CD4-positive, alpha-beta memory T cell (primary cell): ENCODE results near the gene FRMD5. TPM values are rescaled to one million over a fixed set of nuclear protein-coding genes. Genes with fewer than 3 reads are reported as not detected.

ENCODE experiments used
- CTCF ChIA-PET: fragments of 350-600 bp; sonication (Branson Sonifier 250); formaldehyde crosslinking; loops from one replicate; lab custom pipeline; 2021; ENCODE audit warnings: inconsistent platforms; ENCODE audit not compliant: partially characterized antibody; lab: Charles Lee
- POLR2A ChIA-PET: fragments of 350-600 bp; sonication (Branson Sonifier 250); formaldehyde crosslinking; loops from one replicate; lab custom pipeline; 2021; ENCODE audit not compliant: partially characterized antibody; lab: Charles Lee
- DNase-seq, 5 donors: peaks; one replicate each; pipeline versions ENCODE4 v3.0.0 to v3.0.0-alpha.2; 2020 to 2022; ENCODE audit warnings: mixed read lengths in 1 of 5
- H3K27ac ChIP-seq: one replicate; pipeline ENCODE4 v1.7.0; 2013; ENCODE audit warnings: low read depth, low read length
- H3K27me3 ChIP-seq: 2 replicates; pipeline ENCODE4 v1.7.0; 2013; ENCODE audit warnings: mild to moderate bottlenecking, low read length, moderate library complexity; ENCODE audit not compliant: insufficient read depth
- H3K36me3 ChIP-seq: 2 replicates; pipeline ENCODE4 v1.7.0; 2013; ENCODE audit warnings: mild to moderate bottlenecking, low read length, moderate library complexity; ENCODE audit not compliant: insufficient read depth
- H3K4me1 ChIP-seq: 2 replicates; pipeline ENCODE4 v1.7.0; 2013; ENCODE audit warnings: mild to moderate bottlenecking, low read length, moderate library complexity; ENCODE audit not compliant: insufficient read depth
- H3K4me3 ChIP-seq, 2 donors: one replicate each; pipeline ENCODE4 v1.7.0; 2013; ENCODE audit warnings: low read length in 2 of 2, mild to moderate bottlenecking in 1 of 2
- H3K9me3 ChIP-seq, 2 donors: one replicate each; pipeline ENCODE4 v1.7.0; 2013; ENCODE audit warnings: low read length in 2 of 2, control low read depth in 1 of 2; ENCODE audit not compliant: control insufficient read depth in 1 of 2
- H3K27ac Mint-ChIP-seq, 7 donors: one replicate each; pipeline ENCODE4 v1.8.0; 2020 to 2021; ENCODE audit warnings: mixed read lengths in 7 of 7, mild to moderate bottlenecking in 6 of 7, inconsistent platforms in 3 of 7, moderate library complexity in 3 of 7
- H3K27me3 Mint-ChIP-seq, 2 donors: one replicate each; pipeline ENCODE4 v1.8.0; 2020 to 2021; ENCODE audit warnings: mixed read lengths in 2 of 2
- H3K36me3 Mint-ChIP-seq, 2 donors: one replicate each; pipeline ENCODE4 v1.8.0; 2020 to 2021; ENCODE audit warnings: mixed read lengths in 2 of 2, inconsistent platforms in 1 of 2, mild to moderate bottlenecking in 1 of 2
- H3K4me1 Mint-ChIP-seq, 4 donors: one replicate each; pipeline ENCODE4 v1.8.0; 2020 to 2021; ENCODE audit warnings: mixed read lengths in 4 of 4, mild to moderate bottlenecking in 1 of 4
- H3K4me3 Mint-ChIP-seq, 8 donors: one replicate each; pipeline ENCODE4 v1.8.0; 2020 to 2021; ENCODE audit warnings: mixed read lengths in 8 of 8, mild to moderate bottlenecking in 7 of 8, moderate library complexity in 6 of 8, inconsistent platforms in 3 of 8
- H3K9me3 Mint-ChIP-seq, 8 donors: one replicate each; pipeline ENCODE4 v1.8.0; 2020 to 2021; ENCODE audit warnings: mixed read lengths in 8 of 8, mild to moderate bottlenecking in 5 of 8, inconsistent platforms in 3 of 8, moderate library complexity in 1 of 8
- intact Hi-C: fragments of 100-400 bp; cut with micrococcal nuclease; formaldehyde crosslinking; loops from one replicate; pipeline ENCODE4 v1.15.1; 2023
- polyA plus RNA-seq, 2 donors: library from polyadenylated mRNA; unstranded; fragments of 300-500 nt; fragmentation: Illumina TruSeq; gene quantifications; one replicate each; pipeline ENCODE4 v1.2.3, GENCODE V29; 2021
- total RNA-seq, 2 experiments: library from RNA; stranded (reverse); gene quantifications; one replicate each; pipeline ENCODE4 v1.2.3, GENCODE V29; 2021

Gene FRMD5
- total and polyA plus RNA-seq, 4 experiments from 2014 or later = 0.08 to 0.47 TPM; not detected in 2

DNA sequence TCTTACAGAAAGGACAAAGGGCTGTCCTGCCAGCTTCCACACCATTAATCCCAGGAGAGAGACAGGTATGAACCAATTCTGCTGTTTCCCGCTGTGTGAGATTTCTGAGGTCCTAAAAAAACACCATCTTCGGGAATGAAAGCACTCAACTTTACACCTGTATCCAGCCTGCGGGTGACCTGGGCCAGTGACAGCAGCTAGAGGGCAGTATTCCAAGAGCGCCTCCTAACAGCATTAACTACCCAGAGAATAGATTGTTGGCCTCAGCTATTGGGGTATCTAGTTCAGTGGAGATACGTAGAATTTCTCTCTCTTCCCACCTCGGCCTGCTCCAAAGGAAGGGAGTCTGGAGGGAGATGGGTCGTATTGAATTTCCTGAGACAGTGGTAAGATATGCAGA lies 313.1 kb downstream of the FRMD5 start:
- no peaks in the 10 kb centered on the region for H3K27me3 Mint-ChIP-seq
- CTCF ChIA-PET = interaction anchor here (0.8 to 2.0 kb wide), 3 partner anchors 8 to 13 kb away, joined by 4 to 7 read pairs (median 5); no protein-coding TSS in a partner anchor

DNA sequence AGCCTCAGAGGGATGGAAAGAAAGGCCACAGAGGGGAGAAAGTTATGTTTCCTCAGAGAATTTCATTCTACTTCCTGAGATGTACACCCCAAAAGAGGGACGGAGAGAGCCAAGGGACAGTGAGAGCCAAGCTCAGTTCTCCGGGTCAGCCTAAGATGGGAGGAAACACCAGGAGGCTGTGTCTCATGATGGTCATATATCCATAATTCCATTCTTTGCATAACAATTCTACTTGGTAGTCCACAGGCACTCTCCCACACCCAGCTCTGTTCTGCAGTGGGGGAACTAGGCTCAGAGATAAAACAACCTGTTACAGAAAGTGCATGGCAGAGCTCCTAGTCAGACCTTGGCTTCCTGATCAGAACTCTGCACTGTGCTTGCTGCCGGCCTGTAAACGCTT lies 313.8 kb downstream of the FRMD5 start:
- no peaks in the 10 kb centered on the region for H3K27me3 Mint-ChIP-seq
- H3K36me3 Mint-ChIP-seq = peaks cover 4 to 9% of the 10 kb centered on the region in 2 donors
- DNase-seq = no peak
- Histone ChIP-seq H3K9me3 (no peaks in the 10 kb centered on the region), H3K4me3 (no peak overlapping the region), H3K27me3 (no peaks in the 10 kb centered on the region), H3K4me1 (no peaks in the 10 kb centered on the region), H3K36me3 (no peaks in the 10 kb centered on the region), H3K27ac (no peak overlapping the region)
- no peaks in the 10 kb centered on the region for H3K4me1 Mint-ChIP-seq
- no peaks in the 10 kb centered on the region for H3K9me3 Mint-ChIP-seq
- intact Hi-C loops = no loop called here
- ChIA-PET CTCF (interaction anchor here (1.1 to 2.0 kb wide), 2 partner anchors 9 to 18 kb away, joined by 3 to 5 read pairs; no protein-coding TSS in a partner anchor), POLR2A (no interaction called here)
- H3K27ac Mint-ChIP-seq = peak overlapping the region in 1 of 7 donors; percentile 43
- no peak overlapping the region for H3K4me3 Mint-ChIP-seq

More for the DNA sequence above, 313.1 kb downstream of the FRMD5 start:
- intact Hi-C loops = no loop called here
- Histone ChIP-seq H3K27ac (no peak overlapping the region), H3K27me3 (no peaks in the 10 kb centered on the region), H3K9me3 (no peaks in the 10 kb centered on the region), H3K4me1 (no peaks in the 10 kb centered on the region), H3K36me3 (no peaks in the 10 kb centered on the region), H3K4me3 (no peak overlapping the region)
- no peak overlapping the region for H3K27ac Mint-ChIP-seq
- no peaks in the 10 kb centered on the region for H3K4me1 Mint-ChIP-seq
- H3K4me3 Mint-ChIP-seq = no peak overlapping the region
- DNase-seq = no peak
- no peaks in the 10 kb centered on the region for H3K9me3 Mint-ChIP-seq
- POLR2A ChIA-PET = no interaction called here
- H3K36me3 Mint-ChIP-seq = peaks cover 4% of the 10 kb centered on the region in 2 donors

DNA sequence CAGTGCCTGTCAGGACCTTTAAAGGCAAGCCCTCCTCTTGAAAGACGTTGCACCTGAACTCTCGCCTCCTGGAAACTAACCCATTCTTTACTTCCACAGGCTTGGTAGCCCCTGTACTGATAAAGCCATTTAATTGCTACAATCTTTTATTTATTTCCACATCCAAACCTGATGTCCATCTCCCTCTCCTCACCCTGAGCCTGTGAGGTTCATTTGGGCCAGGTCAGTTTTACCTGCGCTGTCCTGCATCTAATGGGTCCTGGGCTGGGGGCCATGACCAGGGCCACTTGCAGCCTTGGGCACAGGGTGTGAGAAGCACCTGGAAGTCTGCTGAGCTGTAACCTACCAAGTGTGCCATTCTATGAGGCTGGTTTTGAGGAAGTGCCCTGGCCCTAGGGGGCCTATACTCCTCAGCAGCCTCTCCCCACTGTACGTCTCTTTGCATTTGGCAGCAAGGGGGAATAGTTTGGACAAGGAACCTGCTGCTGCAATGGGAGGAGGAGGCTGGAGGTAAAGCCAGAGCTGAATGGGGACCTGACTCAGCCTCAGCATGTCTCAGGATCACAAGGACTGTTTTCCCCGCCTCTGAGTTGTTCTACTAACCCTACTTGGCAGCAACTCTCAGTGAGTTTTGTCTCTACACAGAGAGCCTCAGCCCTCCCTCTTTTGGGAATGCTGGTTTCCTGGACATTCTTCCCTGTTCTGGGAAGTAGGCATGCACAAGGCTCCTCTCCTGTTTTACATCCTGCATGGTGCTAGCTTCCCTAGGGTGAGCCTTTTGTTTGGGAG lies 314.5 kb downstream of the FRMD5 start:
- Histone ChIP-seq H3K27ac (no peak overlapping the region), H3K4me3 (no peak overlapping the region), H3K27me3 (no peaks in the 10 kb centered on the region), H3K9me3 (no peaks in the 10 kb centered on the region), H3K36me3 (no peaks in the 10 kb centered on the region), H3K4me1 (no peaks in the 10 kb centered on the region)
- intact Hi-C loops = no loop called here
- Mint-ChIP-seq H3K4me1 (no peaks in the 10 kb centered on the region), H3K27me3 (no peaks in the 10 kb centered on the region), H3K36me3 (peaks cover 4 to 9% of the 10 kb centered on the region in 2 donors), H3K9me3 (no peaks in the 10 kb centered on the region), H3K4me3 (no peak overlapping the region), H3K27ac (peak overlapping the region in 1 of 7 donors; percentile 74)
- ChIA-PET POLR2A (no interaction called here), CTCF (interaction anchor here (1.1 to 3.2 kb wide), 3 partner anchors 10 to 18 kb away, joined by 3 to 11 read pairs (median 5); no protein-coding TSS in a partner anchor)
- DNase-seq = no peak

DNA sequence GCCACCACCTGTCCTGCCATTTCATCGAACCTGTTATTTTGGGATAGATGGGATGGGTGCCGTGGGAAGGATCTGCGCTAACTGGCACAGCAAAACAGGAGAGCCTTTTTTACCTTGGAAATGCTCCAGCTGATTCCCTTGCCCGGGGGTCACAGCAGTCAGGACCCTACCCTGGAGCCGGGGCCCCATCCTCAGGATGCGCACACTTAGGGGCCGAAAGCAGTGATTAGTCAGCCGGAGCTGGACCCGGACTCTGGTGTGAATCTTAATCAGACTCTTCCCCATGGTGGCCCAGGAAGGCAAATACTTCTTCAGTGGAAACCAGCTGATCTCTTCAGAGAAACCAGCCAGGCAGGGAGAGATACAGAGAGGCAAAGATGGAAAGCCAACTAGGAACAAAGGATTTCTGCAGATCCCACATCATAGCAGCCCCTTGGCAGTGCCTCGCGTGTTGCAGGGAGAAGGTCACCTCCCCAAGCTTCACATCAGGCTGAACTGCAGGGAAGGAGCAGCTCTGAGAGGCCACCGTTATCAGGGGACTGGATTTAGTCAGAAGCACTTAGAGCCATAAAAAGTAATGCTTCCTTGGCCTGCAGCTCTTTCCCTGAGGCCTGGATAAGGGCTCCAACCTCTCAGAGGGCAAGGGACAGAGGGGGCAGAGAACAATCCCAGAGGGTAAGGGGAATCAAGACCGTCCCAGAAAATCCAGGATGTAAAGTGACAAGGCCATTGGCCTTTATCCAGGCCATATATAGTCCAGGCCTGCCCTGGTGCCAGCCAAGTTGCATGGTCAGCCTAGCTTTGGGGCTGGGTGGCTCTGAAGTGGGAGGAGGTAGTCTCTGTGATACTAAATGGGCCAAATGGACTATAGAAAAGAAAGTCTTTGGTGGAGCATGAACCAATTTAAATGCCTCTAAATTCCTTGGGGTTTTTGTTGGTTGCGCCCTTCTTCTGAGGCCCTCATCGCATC lies 315.4 kb downstream of the FRMD5 start:
- Mint-ChIP-seq H3K9me3 (no peaks in the 10 kb centered on the region), H3K27me3 (no peaks in the 10 kb centered on the region), H3K4me1 (no peaks in the 10 kb centered on the region), H3K4me3 (no peak overlapping the region), H3K27ac (no peak overlapping the region), H3K36me3 (peaks cover 6 to 9% of the 10 kb centered on the region in 2 donors)
- DNase-seq = no peak
- Histone ChIP-seq H3K4me1 (no peaks in the 10 kb centered on the region), H3K36me3 (no peaks in the 10 kb centered on the region), H3K27me3 (no peaks in the 10 kb centered on the region), H3K9me3 (no peaks in the 10 kb centered on the region), H3K4me3 (no peak overlapping the region), H3K27ac (no peak overlapping the region)
- intact Hi-C loops = no loop called here
- ChIA-PET POLR2A (no interaction called here), CTCF (interaction anchor here (3.2 kb wide), 1 partner anchor 11 kb away, joined by 11 read pairs; no protein-coding TSS in a partner anchor)

GRCh38 chr15:43878446-43878845 lies 316.6 kb downstream of the FRMD5 start:
- Histone ChIP-seq H3K4me1 (no peaks in the 10 kb centered on the region), H3K9me3 (no peaks in the 10 kb centered on the region), H3K27ac (no peak overlapping the region), H3K4me3 (no peak overlapping the region), H3K36me3 (no peaks in the 10 kb centered on the region), H3K27me3 (no peaks in the 10 kb centered on the region)
- no peak overlapping the region for H3K27ac Mint-ChIP-seq
- H3K27me3 Mint-ChIP-seq = no peaks in the 10 kb centered on the region
- no peaks in the 10 kb centered on the region for H3K9me3 Mint-ChIP-seq
- ChIA-PET CTCF (interaction anchor here (3.2 kb wide), 1 partner anchor 9 kb away, joined by 11 read pairs; no protein-coding TSS in a partner anchor), POLR2A (no interaction called here)
- H3K4me1 Mint-ChIP-seq = no peaks in the 10 kb centered on the region
- peaks cover 9 to 13% of the 10 kb centered on the region in 2 donors for H3K36me3 Mint-ChIP-seq
- intact Hi-C loops = no loop called here
- H3K4me3 Mint-ChIP-seq = no peak overlapping the region
- DNase-seq = no peak

DNA sequence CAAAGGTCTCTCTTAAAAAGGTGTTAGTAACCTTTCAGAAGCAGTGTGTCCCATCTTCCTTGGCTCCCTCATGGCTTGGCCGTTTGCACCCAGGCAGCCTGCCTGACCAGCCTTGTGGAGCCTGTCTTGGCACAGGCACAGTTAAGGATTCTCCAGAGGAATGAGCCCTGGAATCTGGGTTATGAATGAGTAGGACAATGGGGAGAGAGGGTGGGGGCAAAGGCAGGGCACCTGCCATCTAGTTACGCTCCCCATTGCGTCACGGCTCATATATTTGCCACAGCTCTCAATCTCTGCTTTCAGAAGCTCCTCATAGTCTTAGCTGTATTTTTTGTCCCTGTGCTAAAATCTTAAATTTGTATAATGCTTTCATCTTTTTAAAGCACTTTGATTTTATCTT lies 317.7 kb downstream of the FRMD5 start:
- Mint-ChIP-seq H3K36me3 (peaks cover 9 to 16% of the 10 kb centered on the region in 2 donors), H3K4me3 (no peak overlapping the region), H3K27ac (no peak overlapping the region), H3K27me3 (no peaks in the 10 kb centered on the region), H3K9me3 (no peaks in the 10 kb centered on the region), H3K4me1 (peaks cover 0 to under 1% (median 0%) of the 10 kb centered on the region in 4 donors)
- H3K9me3 ChIP-seq = no peaks in the 10 kb centered on the region
- POLR2A ChIA-PET = no interaction called here
- no peaks in the 10 kb centered on the region for H3K4me1 ChIP-seq
- DNase-seq = no peak
- H3K27ac ChIP-seq = no peak overlapping the region
- H3K27me3 ChIP-seq = no peaks in the 10 kb centered on the region
- CTCF ChIA-PET = interaction anchor here (3.2 kb wide), 1 partner anchor 8 kb away, joined by 11 read pairs; no protein-coding TSS in a partner anchor
- no peaks in the 10 kb centered on the region for H3K36me3 ChIP-seq
- intact Hi-C loops = no loop called here
- H3K4me3 ChIP-seq = no peak overlapping the region

DNA sequence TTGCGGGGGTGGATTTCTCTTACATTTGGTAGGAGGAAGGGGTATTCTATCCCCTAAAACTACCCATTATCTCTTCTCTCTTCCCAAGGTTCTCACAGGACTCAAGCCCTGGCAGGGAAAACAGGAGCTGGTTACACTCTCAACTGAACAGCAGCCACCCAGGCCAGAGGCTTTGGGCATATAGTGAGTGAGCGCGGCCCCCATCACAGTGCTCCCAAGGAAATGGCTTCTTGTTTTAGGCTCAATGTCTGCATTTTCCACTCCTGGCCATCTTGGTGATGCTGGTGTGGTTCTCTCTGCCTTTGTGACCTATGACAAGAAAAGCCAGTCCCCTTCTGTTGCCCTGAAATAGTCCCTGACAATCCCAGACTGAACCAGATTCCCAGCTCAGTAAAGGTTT lies 318.2 kb downstream of the FRMD5 start:
- ChIA-PET POLR2A (no interaction called here), CTCF (interaction anchor here (3.2 kb wide), 1 partner anchor 8 kb away, joined by 11 read pairs; no protein-coding TSS in a partner anchor)
- Mint-ChIP-seq H3K27me3 (no peaks in the 10 kb centered on the region), H3K9me3 (no peaks in the 10 kb centered on the region), H3K4me1 (peaks cover 0 to 1% (median 0%) of the 10 kb centered on the region in 4 donors), H3K4me3 (no peak overlapping the region), H3K36me3 (peaks cover 9 to 16% of the 10 kb centered on the region in 2 donors), H3K27ac (no peak overlapping the region)
- Histone ChIP-seq H3K36me3 (no peaks in the 10 kb centered on the region), H3K27ac (no peak overlapping the region), H3K4me1 (no peaks in the 10 kb centered on the region), H3K4me3 (no peak overlapping the region), H3K27me3 (no peaks in the 10 kb centered on the region), H3K9me3 (no peaks in the 10 kb centered on the region)
- intact Hi-C loops = no loop called here
- no peak for DNase-seq
